HEK293T (cell line): Measurements from ENCODE around the gene ZC3H12C.

ENCODE experiments used
- ARNT ChIP-seq: fragments of 450-650 bp; IDR thresholded peaks from 2 replicates; pipeline ENCODE4 v1.6.1; 2017; ENCODE audit warnings: mild to moderate bottlenecking
- BHLHE40 ChIP-seq: fragments of 450-650 bp; IDR thresholded peaks from 2 replicates; pipeline ENCODE4 v1.6.1; 2016; ENCODE audit warnings: mild to moderate bottlenecking, moderate library complexity, borderline replicate concordance
- ELF4 ChIP-seq: fragments of 450-650 bp; IDR thresholded peaks from 2 replicates; pipeline ENCODE4 v1.6.1; 2017; ENCODE audit warnings: antibody characterized with exemption
- FOXA1 ChIP-seq: fragments of 450-650 bp; IDR thresholded peaks from 2 replicates; pipeline ENCODE4 v1.6.1; 2016; ENCODE audit warnings: mild to moderate bottlenecking
- FOXM1 ChIP-seq: fragments of 450-650 bp; IDR thresholded peaks from 2 replicates; pipeline ENCODE4 v1.6.1; 2017; ENCODE audit warnings: mild to moderate bottlenecking, borderline replicate concordance
- HDGF ChIP-seq: fragments of 450-650 bp; IDR thresholded peaks from 2 replicates; pipeline ENCODE4 v1.6.1; 2017; ENCODE audit warnings: antibody characterized with exemption, borderline replicate concordance
- L3MBTL2 ChIP-seq: fragments of 450-650 bp; conservative IDR thresholded peaks from 2 replicates; pipeline ENCODE4 v1.6.1; 2016; ENCODE audit warnings: mild to moderate bottlenecking
- LEF1 ChIP-seq: fragments of 450-650 bp; IDR thresholded peaks from 2 replicates; pipeline ENCODE4 v1.6.1; 2017; ENCODE audit warnings: mild to moderate bottlenecking, borderline replicate concordance
- NFRKB ChIP-seq: fragments of 450-650 bp; IDR thresholded peaks from 2 replicates; pipeline ENCODE4 v1.6.1; 2016; ENCODE audit warnings: mild to moderate bottlenecking, moderate library complexity
- SP1 ChIP-seq: fragments of 450-650 bp; IDR thresholded peaks from 2 replicates; pipeline ENCODE4 v1.6.1; 2017
- TARDBP ChIP-seq: fragments of 450-650 bp; IDR thresholded peaks from 2 replicates; pipeline ENCODE4 v1.6.1; 2016
- ZNF384 ChIP-seq: fragments of 450-650 bp; IDR thresholded peaks from 2 replicates; pipeline ENCODE4 v1.6.1; 2016
- TF ChIP-seq, protein P1 (sequence below): fragments of 450-650 bp; IDR thresholded peaks from 2 replicates; pipeline ENCODE4 v1.6.1; 2016

DNA sequence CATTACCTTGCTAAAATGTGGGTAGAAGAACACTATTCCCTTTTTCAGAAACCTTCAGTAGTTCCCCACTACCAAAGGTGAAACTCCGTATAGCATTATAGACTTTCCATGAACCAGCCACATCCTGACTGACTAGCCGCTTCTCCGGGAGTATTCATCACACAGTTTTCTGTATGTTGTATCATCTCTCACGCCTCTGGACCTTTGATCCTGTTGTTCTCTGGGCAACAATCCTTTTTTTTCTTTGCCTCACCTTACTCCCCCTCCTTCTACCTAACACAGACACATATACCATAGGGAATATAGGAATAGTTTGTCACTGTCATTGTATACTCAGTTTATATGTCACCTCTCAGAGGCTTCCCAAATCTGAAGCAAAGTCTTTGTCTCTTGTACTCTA is 20.8 kb downstream of the ZC3H12C start:
- TF ChIP-seq L3MBTL2 = no peak
- TF ChIP-seq FOXA1 = no peak
- no peak for TF ChIP-seq TARDBP
- no peak for TF ChIP-seq SP1
- TF ChIP-seq FOXM1 = no peak
- TF ChIP-seq HDGF = no peak
- TF ChIP-seq, protein P1, sequence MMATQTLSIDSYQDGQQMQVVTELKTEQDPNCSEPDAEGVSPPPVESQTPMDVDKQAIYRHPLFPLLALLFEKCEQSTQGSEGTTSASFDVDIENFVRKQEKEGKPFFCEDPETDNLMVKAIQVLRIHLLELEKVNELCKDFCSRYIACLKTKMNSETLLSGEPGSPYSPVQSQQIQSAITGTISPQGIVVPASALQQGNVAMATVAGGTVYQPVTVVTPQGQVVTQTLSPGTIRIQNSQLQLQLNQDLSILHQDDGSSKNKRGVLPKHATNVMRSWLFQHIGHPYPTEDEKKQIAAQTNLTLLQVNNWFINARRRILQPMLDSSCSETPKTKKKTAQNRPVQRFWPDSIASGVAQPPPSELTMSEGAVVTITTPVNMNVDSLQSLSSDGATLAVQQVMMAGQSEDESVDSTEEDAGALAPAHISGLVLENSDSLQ = no peak
- TF ChIP-seq ELF4 = no peak
- TF ChIP-seq ZNF384 = no peak
- no peak for TF ChIP-seq ARNT
- TF ChIP-seq LEF1 = no peak
- TF ChIP-seq BHLHE40 = no peak
- no peak for TF ChIP-seq NFRKB
